Measurements from ENCODE around the gene TBX1. TPM values are rescaled to one million over a fixed set of nuclear protein-coding genes. Genes with fewer than 3 reads are reported as not detected.

TBX1 gene
- total RNA-seq, 1 donor from 2014 or later, result not detected

DNA sequence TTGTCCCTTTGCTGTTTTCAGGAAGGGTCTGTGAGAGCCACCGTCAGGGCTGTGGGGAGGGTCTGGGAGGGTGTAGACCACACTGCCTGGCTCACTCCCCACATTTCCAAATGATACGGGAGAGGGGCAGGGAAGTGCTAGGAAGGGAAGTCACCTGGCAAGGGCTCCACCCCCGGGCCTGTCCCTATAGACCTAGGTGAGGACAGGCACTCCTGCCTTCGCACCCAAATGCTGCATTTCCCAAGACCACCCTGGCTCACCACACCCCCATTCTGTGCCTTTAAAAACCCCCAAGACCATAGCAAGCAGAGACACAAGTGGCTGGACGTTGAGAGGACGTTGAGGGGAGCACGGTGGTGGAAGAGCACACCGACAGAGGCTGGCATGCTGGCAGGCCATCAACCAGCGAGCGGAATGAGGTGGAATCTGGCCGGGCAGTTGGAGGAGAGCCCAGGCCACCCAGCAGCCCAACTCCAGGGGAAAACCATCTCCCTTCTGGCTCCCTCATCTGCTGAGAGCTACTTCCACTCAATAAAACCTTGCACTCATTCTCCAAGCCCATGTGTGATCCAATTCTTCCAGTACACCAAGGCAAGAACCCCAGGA is 48.4 kb downstream of the TBX1 start:
- H3K27me3 ChIP-seq, result no peaks in the 10 kb centered on the region
- H3K36me3 ChIP-seq, result peaks cover 0 to 6% of the 10 kb centered on the region in 2 donors
- H3K9me3 ChIP-seq, result no peaks in the 10 kb centered on the region
- no peak for DNase-seq (ENCODE audit: low spot score in 2 of 2)
- TF ChIP-seq, protein P1, sequence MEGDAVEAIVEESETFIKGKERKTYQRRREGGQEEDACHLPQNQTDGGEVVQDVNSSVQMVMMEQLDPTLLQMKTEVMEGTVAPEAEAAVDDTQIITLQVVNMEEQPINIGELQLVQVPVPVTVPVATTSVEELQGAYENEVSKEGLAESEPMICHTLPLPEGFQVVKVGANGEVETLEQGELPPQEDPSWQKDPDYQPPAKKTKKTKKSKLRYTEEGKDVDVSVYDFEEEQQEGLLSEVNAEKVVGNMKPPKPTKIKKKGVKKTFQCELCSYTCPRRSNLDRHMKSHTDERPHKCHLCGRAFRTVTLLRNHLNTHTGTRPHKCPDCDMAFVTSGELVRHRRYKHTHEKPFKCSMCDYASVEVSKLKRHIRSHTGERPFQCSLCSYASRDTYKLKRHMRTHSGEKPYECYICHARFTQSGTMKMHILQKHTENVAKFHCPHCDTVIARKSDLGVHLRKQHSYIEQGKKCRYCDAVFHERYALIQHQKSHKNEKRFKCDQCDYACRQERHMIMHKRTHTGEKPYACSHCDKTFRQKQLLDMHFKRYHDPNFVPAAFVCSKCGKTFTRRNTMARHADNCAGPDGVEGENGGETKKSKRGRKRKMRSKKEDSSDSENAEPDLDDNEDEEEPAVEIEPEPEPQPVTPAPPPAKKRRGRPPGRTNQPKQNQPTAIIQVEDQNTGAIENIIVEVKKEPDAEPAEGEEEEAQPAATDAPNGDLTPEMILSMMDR (IDR thresholded peaks at IDR 0.05), result no peak
- intact Hi-C loops (cut with DNase I), result no loop called here
- no peak overlapping the region for H3K27ac ChIP-seq
- H3K4me1 ChIP-seq, result no peaks in the 10 kb centered on the region
- H3K4me3 ChIP-seq, result no peak overlapping the region

DNA sequence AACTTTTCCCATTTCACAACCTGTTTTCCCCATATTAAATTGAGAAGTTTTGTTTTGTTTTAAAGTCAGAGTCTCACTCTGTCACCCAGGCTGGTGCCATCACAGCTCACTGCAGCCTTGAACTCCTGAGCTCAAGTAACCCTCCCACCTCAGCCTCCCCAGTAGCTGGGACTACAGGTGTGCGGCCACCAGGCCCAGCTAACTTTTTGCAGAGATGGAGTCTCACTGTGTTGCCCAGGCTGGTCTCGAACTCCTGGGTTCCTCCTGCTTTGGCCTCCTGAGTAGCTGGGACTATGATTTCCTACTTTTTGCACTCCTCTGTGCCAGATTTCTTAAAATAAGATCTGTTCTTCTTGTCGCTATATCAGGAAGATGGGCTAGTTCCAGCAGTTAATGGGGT is 49.2 kb downstream of the TBX1 start:
- Histone ChIP-seq H3K27ac (no peak overlapping the region), H3K27me3 (no peaks in the 10 kb centered on the region)
- peak in 1 of 2 donors; percentile 4 for DNase-seq (ENCODE audit: low spot score in 2 of 2)

DNA sequence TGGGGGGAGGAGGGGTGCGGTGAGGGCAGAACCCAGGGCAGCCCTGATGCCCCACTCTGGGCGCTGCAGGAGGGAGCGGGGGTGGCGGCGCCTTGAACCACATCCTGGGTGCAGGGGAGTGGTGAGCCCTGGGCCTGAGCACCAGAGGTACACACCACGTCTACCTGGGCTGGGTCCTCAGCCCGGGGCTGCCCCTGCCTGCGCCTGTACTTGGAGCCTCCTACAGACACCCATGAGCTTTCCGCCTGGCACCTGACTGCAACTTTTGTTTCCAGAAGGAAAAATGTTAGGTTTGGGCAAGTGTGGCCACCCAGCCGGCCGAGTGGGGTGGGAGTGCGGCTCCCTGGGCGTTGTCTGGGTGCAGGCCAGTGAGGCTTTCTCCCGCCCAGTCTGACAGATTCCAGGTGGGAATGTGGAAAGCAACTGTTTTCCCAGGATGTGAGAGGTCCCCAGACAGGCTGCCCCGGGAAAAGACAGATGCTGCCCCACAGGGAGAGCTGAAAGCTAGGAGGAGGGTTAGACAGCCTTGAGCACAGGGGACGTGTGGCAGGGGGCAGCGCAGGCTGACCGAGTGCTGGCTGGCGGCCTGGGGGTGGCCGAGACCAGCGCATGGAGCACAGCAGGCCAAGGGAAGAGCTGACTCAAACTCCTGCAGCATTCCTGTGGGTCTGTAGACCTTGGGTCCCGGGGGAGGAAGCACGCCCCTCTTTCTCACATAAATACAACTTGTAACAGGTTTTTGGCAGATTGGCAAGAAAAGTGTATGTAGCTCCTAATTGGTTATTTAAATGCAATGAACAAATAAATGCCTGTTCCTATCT is 50.0 kb downstream of the TBX1 start:
- DNase-seq (ENCODE audit: low spot score in 2 of 2), result peak in 1 of 2 donors; percentile 51
- Histone ChIP-seq H3K4me1 (no peaks in the 10 kb centered on the region), H3K4me3 (no peak overlapping the region), H3K9me3 (no peaks in the 10 kb centered on the region), H3K36me3 (peaks cover 0 to 6% of the 10 kb centered on the region in 2 donors), H3K27me3 (no peaks in the 10 kb centered on the region), H3K27ac (no peak overlapping the region)
- TF ChIP-seq, protein P1 (IDR thresholded peaks at IDR 0.05), result no peak
- intact Hi-C loops (cut with DNase I), result no loop called here

More for the DNA sequence above, 49.2 kb downstream of the TBX1 start:
- no peak overlapping the region for H3K4me3 ChIP-seq
- TF ChIP-seq, protein P1 (IDR thresholded peaks at IDR 0.05), result no peak
- intact Hi-C loops (cut with DNase I), result no loop called here
- H3K36me3 ChIP-seq, result peaks cover 0 to 6% of the 10 kb centered on the region in 2 donors
- no peaks in the 10 kb centered on the region for H3K9me3 ChIP-seq
- H3K4me1 ChIP-seq, result no peaks in the 10 kb centered on the region

DNA sequence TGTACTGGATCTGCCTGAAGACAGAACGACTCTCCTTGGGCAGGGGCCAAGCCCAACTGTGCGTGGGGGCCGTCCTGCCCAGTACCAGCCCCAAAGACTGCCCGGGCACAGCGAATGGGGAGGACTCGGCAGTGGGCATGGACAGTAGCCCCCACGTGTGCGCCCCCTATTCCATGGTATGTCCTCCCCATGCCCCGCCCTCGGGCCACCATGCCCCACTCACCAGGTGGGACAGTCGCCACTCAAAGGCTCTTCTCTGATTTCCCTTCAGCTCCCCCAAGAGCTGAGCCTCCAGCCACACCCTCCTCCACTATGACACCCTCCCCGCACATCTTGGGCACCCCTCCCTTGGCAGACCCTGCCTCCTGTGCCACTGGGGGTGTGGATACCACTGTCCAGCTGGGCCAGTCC is 50.6 kb downstream of the TBX1 start:
- TF ChIP-seq, protein P1 (IDR thresholded peaks at IDR 0.05), result no peak
- Histone ChIP-seq H3K27ac (no peak overlapping the region), H3K4me1 (no peaks in the 10 kb centered on the region), H3K9me3 (no peaks in the 10 kb centered on the region), H3K4me3 (no peak overlapping the region), H3K36me3 (peaks cover 0 to 2% of the 10 kb centered on the region in 2 donors), H3K27me3 (no peaks in the 10 kb centered on the region)
- peak in 1 of 2 donors; percentile 41 for DNase-seq (ENCODE audit: low spot score in 2 of 2)
- intact Hi-C loops (cut with DNase I), result no loop called here

DNA sequence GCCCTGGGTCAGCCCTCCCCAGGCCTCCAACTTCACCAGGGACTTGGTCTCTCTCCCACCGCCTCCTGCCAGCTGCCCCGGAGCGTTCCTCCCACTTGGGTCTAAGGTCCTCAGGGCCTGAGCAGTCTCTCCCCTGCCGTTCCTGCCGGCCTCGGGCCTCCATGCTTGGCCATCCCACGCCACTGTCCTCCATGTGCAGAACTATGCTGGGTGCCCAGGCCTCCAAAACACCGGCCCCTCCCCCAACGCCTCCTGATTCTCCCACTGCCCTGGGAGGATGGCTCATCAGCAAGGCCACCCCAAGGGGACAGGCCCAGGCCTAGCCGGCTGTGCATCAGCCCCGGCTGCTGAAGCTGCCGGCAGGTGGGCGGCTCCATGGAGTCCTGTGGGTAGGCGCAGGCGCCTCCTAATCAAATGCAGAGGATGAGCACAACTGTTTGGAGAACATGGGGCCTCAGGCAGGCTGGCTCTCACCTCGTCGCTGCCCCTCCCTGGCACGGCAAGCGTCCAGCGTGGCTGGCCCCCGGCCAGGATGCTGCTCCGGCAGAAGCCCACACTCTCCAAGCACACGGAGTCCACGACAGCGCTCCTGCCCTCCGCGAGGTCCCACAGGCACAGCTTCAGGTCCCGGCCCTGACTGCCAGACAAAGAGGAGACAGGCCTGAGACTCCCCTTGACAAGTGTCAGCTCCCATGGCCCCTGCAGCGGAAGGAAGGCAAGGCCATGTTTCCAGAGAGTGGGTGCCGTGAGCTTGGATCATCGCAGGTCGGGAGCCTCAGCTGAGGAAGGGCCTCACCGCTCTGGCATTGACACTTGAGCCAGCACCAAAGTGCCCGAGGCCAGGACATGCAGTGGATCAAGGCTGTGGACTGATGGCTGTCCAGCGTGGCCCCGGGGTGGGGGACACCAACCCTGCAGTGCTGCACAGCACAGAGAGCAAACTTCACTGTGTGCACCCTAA is 51.5 kb downstream of the TBX1 start:
- H3K4me1 ChIP-seq, result no peaks in the 10 kb centered on the region
- peak in 1 of 2 donors; percentile 55 for DNase-seq (ENCODE audit: low spot score in 2 of 2)
- no peaks in the 10 kb centered on the region for H3K36me3 ChIP-seq
- no peaks in the 10 kb centered on the region for H3K9me3 ChIP-seq
- no peak overlapping the region for H3K4me3 ChIP-seq
- no peaks in the 10 kb centered on the region for H3K27me3 ChIP-seq
- intact Hi-C loops (cut with DNase I), result no loop called here
- H3K27ac ChIP-seq, result no peak overlapping the region
- TF ChIP-seq, protein P1 (IDR thresholded peaks at IDR 0.05), result no peak
